ENCODE data around the gene CDH23.

GRCh38 chr10:71622154-71622526, 225.4 kb downstream of the CDH23 start:
- TF ChIP-seq CTCF (conservative IDR thresholded peaks at IDR 0.05 in 1 of 2, IDR thresholded peaks at IDR 0.05 in 1 of 2; ENCODE audit: low read depth in 1 of 2, low read length in 2 of 2), result no peak
- TF ChIP-seq EZH2 (IDR thresholded peaks at IDR 0.05; ENCODE audit: low read length, missing control alignments), result no peak

Measured in fibroblast of lung (primary cell).